GM23338 (cell line): ENCODE data around the gene ATP6V0C. TPM values are rescaled to one million over a fixed set of nuclear protein-coding genes. Genes with fewer than 3 reads are reported as not detected.

Source experiments
- ATAC-seq: fragments of 200-7000 bp; cut with Tn5 transposase; 3 replicates; pipeline ENCODE4 v1.9.1; 2020
- DNase-seq: peaks from one replicate; pipeline ENCODE4 v3.0.0-alpha.2; 2015; ENCODE audit warnings: low spot score
- H2AFZ ChIP-seq: fragments of 200-600 bp; sonication (generic); 2 replicates; pipeline ENCODE4 v1.8.0; 2016; ENCODE audit warnings: antibody characterized with exemption, mild to moderate bottlenecking, moderate library complexity
- H3F3A ChIP-seq: fragments of 200-600 bp; sonication (generic); replicated peaks from 2 replicates; pipeline ENCODE4 v1.8.0; 2017; ENCODE audit warnings: antibody characterized with exemption, mixed run types, low read depth
- H3K27ac ChIP-seq: fragments of 200-600 bp; sonication (generic); 2 replicates; pipeline ENCODE4 v1.6.1; 2016; ENCODE audit warnings: low read depth
- H3K27me3 ChIP-seq: fragments of 200-600 bp; sonication (generic); 2 replicates; pipeline ENCODE4 v1.8.0; 2016; ENCODE audit warnings: mild to moderate bottlenecking, mixed run types, moderate library complexity; ENCODE audit not compliant: insufficient read depth
- H3K36me3 ChIP-seq: fragments of 200-600 bp; sonication (generic); 2 replicates; pipeline ENCODE4 v1.8.0; 2016; ENCODE audit warnings: mild to moderate bottlenecking; ENCODE audit not compliant: insufficient read depth
- H3K4me1 ChIP-seq: fragments of 200-600 bp; sonication (generic); 2 replicates; pipeline ENCODE4 v1.8.0; 2016; ENCODE audit warnings: mild to moderate bottlenecking, moderate library complexity; ENCODE audit not compliant: insufficient read depth
- H3K4me2 ChIP-seq: fragments of 200-600 bp; sonication (generic); 2 replicates; pipeline ENCODE4 v1.7.1; 2017; ENCODE audit warnings: mixed run types
- H3K4me3 ChIP-seq: fragments of 200-600 bp; sonication (generic); 2 replicates; pipeline ENCODE4 v1.6.1; 2016; ENCODE audit warnings: mixed run types
- H3K79me2 ChIP-seq: fragments of 200-600 bp; sonication (generic); replicated peaks from 2 replicates; pipeline ENCODE4 v1.8.0; 2017; ENCODE audit warnings: mild to moderate bottlenecking; ENCODE audit not compliant: insufficient read depth
- H3K9me2 ChIP-seq: fragments of 200-600 bp; sonication (generic); 2 replicates; pipeline ENCODE4 v1.8.0; 2017; ENCODE audit not compliant: insufficient read depth
- H4K20me1 ChIP-seq: fragments of 200-600 bp; sonication (generic); replicated peaks from 2 replicates; pipeline ENCODE4 v1.8.0; 2017; ENCODE audit warnings: mild to moderate bottlenecking; ENCODE audit not compliant: insufficient read depth
- H3K27ac Mint-ChIP-seq: 2 replicates; pipeline ENCODE4 v1.8.0; 2020; ENCODE audit warnings: inconsistent platforms, mild to moderate bottlenecking, moderate library complexity, mixed read lengths
- H3K27me3 Mint-ChIP-seq: 3 replicates; pipeline ENCODE4 v1.8.0; 2022; ENCODE audit warnings: low read depth, mild to moderate bottlenecking, moderate library complexity, mixed read lengths, inconsistent platforms; ENCODE audit not compliant: insufficient read depth, poor library complexity
- H3K36me3 Mint-ChIP-seq: 3 replicates; pipeline ENCODE4 v1.8.0; 2021; ENCODE audit warnings: low read depth, mild to moderate bottlenecking, inconsistent platforms, moderate library complexity, mixed read lengths
- H3K4me1 Mint-ChIP-seq: 3 replicates; pipeline ENCODE4 v1.8.0; 2020; ENCODE audit warnings: mild to moderate bottlenecking, inconsistent platforms, mixed read lengths
- H3K4me3 Mint-ChIP-seq: 3 replicates; pipeline ENCODE4 v1.8.0; 2021; ENCODE audit warnings: moderate library complexity, mild to moderate bottlenecking, inconsistent platforms, mixed read lengths
- H3K9me3 Mint-ChIP-seq: 3 replicates; pipeline ENCODE4 v1.8.0; 2020; ENCODE audit warnings: moderate library complexity, mild to moderate bottlenecking, inconsistent platforms, mixed read lengths
- CREB1 ChIP-seq: fragments of 250-450 bp; sonication (Bioruptor Pico); IDR thresholded peaks from 2 replicates; pipeline ENCODE4 v1.5.0; 2020; ENCODE audit warnings: low read depth, mild to moderate bottlenecking, moderate library complexity
- CTCF ChIP-seq, 2 experiments: fragments of 200-600 bp in 1 of 2; sonication (generic) in 1 of 2; conservative IDR thresholded peaks; 2 replicates each; pipeline versions ENCODE4 v1.5.1 to v1.6.1; 2016 to 2017; ENCODE audit warnings: antibody characterized with exemption in 2 of 2, low read depth in 2 of 2, mild to moderate bottlenecking in 2 of 2, moderate library complexity in 1 of 2
- EZH2phosphoT487 ChIP-seq: fragments of 200-600 bp; sonication (generic); IDR thresholded peaks from one replicate; pipeline ENCODE4 v1.8.1; 2018; ENCODE audit warnings: antibody characterized with exemption; ENCODE audit not compliant: unreplicated experiment
- JUNB ChIP-seq: IDR thresholded peaks from one replicate; pipeline ENCODE4 v1.6.1; 2016; ENCODE audit warnings: antibody characterized with exemption; ENCODE audit not compliant: unreplicated experiment
- NANOG ChIP-seq: IDR thresholded peaks from 2 replicates; pipeline ENCODE4 v1.6.1; 2016; ENCODE audit warnings: antibody characterized with exemption, borderline replicate concordance
- POLR2AphosphoS5 ChIP-seq: IDR thresholded peaks from 2 replicates; pipeline ENCODE4 v1.6.1; 2016; ENCODE audit warnings: antibody characterized with exemption, low read depth
- STAT1 ChIP-seq: IDR thresholded peaks from one replicate; pipeline ENCODE4 v1.6.1; 2016; ENCODE audit warnings: antibody characterized with exemption; ENCODE audit not compliant: unreplicated experiment
- ZNF331 ChIP-seq: fragments of 250-450 bp; sonication (Bioruptor Pico); IDR thresholded peaks from 2 replicates; pipeline ENCODE4 v1.5.0; 2020; ENCODE audit warnings: low read depth, mild to moderate bottlenecking, moderate library complexity
- ZNF462 ChIP-seq: fragments of 250-450 bp; sonication (Bioruptor Pico); IDR thresholded peaks from 2 replicates; pipeline ENCODE4 v1.5.0; 2020; ENCODE audit warnings: mild to moderate bottlenecking, moderate library complexity
- polyA plus RNA-seq: library from polyadenylated mRNA; unstranded; fragments of >200 nt; fragmentation: Nextera tagmentation; extraction: Ambion mirVana; gene quantifications from 2 replicates; pipeline ENCODE4 v1.2.1, GENCODE V29; 2016
- total RNA-seq: library from RNA; depleted of rRNA; stranded (reverse); fragments of >200 nt; shearing (Covaris generic); gene quantifications from 2 replicates; pipeline ENCODE4 v1.2.3, GENCODE V29; 2014

Gene ATP6V0C
- total and polyA plus RNA-seq, 2 experiments from 2014 or later = 98.2 to 162 TPM

- Mint-ChIP-seq H3K4me1 (peaks cover 6% of the 10 kb centered on the region), H3K9me3 (peaks cover under 1% of the 10 kb centered on the region; the same call in 1 of the 3 replicates), H3K4me3 (no peak overlapping the region), H3K27me3 (peaks cover 17% of the 10 kb centered on the region), H3K36me3 (peaks cover 22% of the 10 kb centered on the region), H3K27ac (no peak overlapping the region)
- no peaks in the 10 kb centered on the region; the same call in 1 of the 2 replicates for H3K36me3 ChIP-seq
- DNase-seq = no peak
- H4K20me1 ChIP-seq = peaks cover 5% of the 10 kb centered on the region; the same call in 1 of the 2 replicates
- H3K27me3 ChIP-seq = no peaks in the 10 kb centered on the region
- H3K4me1 ChIP-seq = peaks cover 5% of the 10 kb centered on the region
- no peak overlapping the region for H3K4me3 ChIP-seq
- TF ChIP-seq POLR2AphosphoS5 = no peak
- no peak for TF ChIP-seq JUNB
- TF ChIP-seq ZNF462 (CRISPR knock-in tag) = no peak
- no peak for TF ChIP-seq STAT1
- no peak for TF ChIP-seq ZNF331 (CRISPR knock-in tag)
- no peak for TF ChIP-seq NANOG
- TF ChIP-seq CREB1 (CRISPR knock-in tag) = no peak
- no peak for TF ChIP-seq EZH2phosphoT487
- no peak for TF ChIP-seq CTCF (conservative IDR thresholded peaks at IDR 0.05; ENCODE audit: low read depth in 2 of 2)
- no peak for ATAC-seq
- H3K4me2 ChIP-seq = no peak overlapping the region
- no peaks in the 10 kb centered on the region for H3K79me2 ChIP-seq
- no peaks in the 10 kb centered on the region for H3K9me2 ChIP-seq
- H3K27ac ChIP-seq = no peak overlapping the region
- H2AFZ ChIP-seq = no peak overlapping the region
- peaks cover 14% of the 10 kb centered on the region; the same call in 1 of the 2 replicates for H3F3A ChIP-seq
These were observed 14.0 kb downstream of the ATP6V0C start for GRCh38 chr16:2527784-2528100.
